Heart right ventricle (tissue), 16 donors: Measurements from ENCODE around the gene RTN4R. TPM values are rescaled to one million over a fixed set of nuclear protein-coding genes. Genes with fewer than 3 reads are reported as not detected.

ENCODE experiments used
- ATAC-seq, 8 donors: fragments of 200-7000 bp; cut with Tn5 transposase; one replicate each; pipeline ENCODE4 v1.9.1; 2020; ENCODE audit warnings: mild to moderate bottlenecking in 8 of 8, moderate library complexity in 8 of 8, moderate number of reproducible peaks in 1 of 8
- DNase-seq, 2 donors: peaks; one replicate each; pipeline ENCODE4 v3.0.0-alpha.2; 2020
- H3K27ac ChIP-seq, 10 donors: fragments of 200-600 bp; sonication (generic) in 2 of 10; one replicate each; pipeline versions ENCODE4 v1.5.0 to v1.8.0; 2020 to 2022; ENCODE audit warnings: mild to moderate bottlenecking in 3 of 10
- H3K27me3 ChIP-seq, 7 donors: fragments of 200-600 bp; one replicate each; pipeline ENCODE4 v1.8.0; 2021 to 2022; ENCODE audit warnings: mild to moderate bottlenecking in 2 of 7
- H3K36me3 ChIP-seq, 9 donors: fragments of 200-600 bp; sonication (generic) in 1 of 9; one replicate each; pipeline versions ENCODE4 v1.5.0 to v1.8.0; 2020 to 2022; ENCODE audit warnings: mild to moderate bottlenecking in 2 of 9
- H3K4me1 ChIP-seq, 9 donors: fragments of 200-600 bp; sonication (generic) in 1 of 9; one replicate each; pipeline versions ENCODE4 v1.5.0 to v1.8.0; 2020 to 2022; ENCODE audit warnings: mild to moderate bottlenecking in 4 of 9
- H3K4me3 ChIP-seq, 10 donors: fragments of 200-600 bp; sonication (generic) in 2 of 10; one replicate each; pipeline versions ENCODE4 v1.5.0 to v1.8.0; 2020 to 2022; ENCODE audit warnings: mild to moderate bottlenecking in 7 of 10, moderate library complexity in 2 of 10
- H3K9me3 ChIP-seq, 11 donors: fragments of 200-600 bp in 10 of 11; sonication (generic) in 2 of 11; one replicate each; pipeline versions ENCODE4 v1.5.0 to v1.8.0; 2013 to 2022; ENCODE audit warnings: mild to moderate bottlenecking in 2 of 11, control low read depth in 1 of 11, moderate library complexity in 1 of 11
- CTCF ChIP-seq, 9 donors: fragments of 200-600 bp; sonication (generic) in 2 of 9; IDR thresholded peaks; one replicate each; pipeline versions ENCODE4 v1.5.0 to v1.8.0; 2021 to 2022; ENCODE audit warnings: antibody characterized with exemption in 9 of 9, mild to moderate bottlenecking in 5 of 9, moderate library complexity in 1 of 9
- WGBS, 2 donors: extraction: QIAGEN DNeasy Blood & Tissue Kit; methylation state at CpG; one replicate each; pipeline ENCODE4 v1.1.7; 2013; ENCODE audit warnings: inconsistent platforms in 1 of 2; 5-methylcytosine and 5-hydroxymethylcytosine counted together
- intact Hi-C, 10 donors: fragments of 100-400 bp; cut with DNase I; formaldehyde crosslinking; loops; one replicate each; pipeline versions ENCODE4 v1.11.1 to v1.14.2; 2022
- polyA plus RNA-seq, 2 donors: library from polyadenylated mRNA; stranded (reverse); fragments of 200-250 nt; gene quantifications; one replicate each; pipeline ENCODE4 v1.2.3, GENCODE V29; 2013
- total RNA-seq, 10 donors: library from RNA; stranded (reverse); fragmentation: NEBNext Ultra II Directional in 3 of 10; extraction: Animal tissue kit (Norgen Biotek cat#: 25700) in 3 of 10; gene quantifications; one replicate each; pipeline versions ENCODE4 v1.2.1 to v1.2.4, GENCODE V29; 2021 to 2023
- donor health status: Arrhythmogenic right ventricular cardiomyopathy.
- donor health status: ischemic (EF 13 %, LVEDD 7.1; RV severe dilation, severe dysfunction).
- donor health status: healthy with polysubstance abuse.
- donor health status: DM: no; HTN: yes; CAD: no.
- donor health status: DM: no; HTN: no; CAD: no.
- donor health status: ischemic (EF 25% LVEDD 6.9; RV normal size, moderate dysfunction).
- donor health status: ischemic (EF 25% LVEDD 5.7; RV mildly dilated, moderate dysfunction).
- donor health status: healthy.
- donor health status: DM: yes; HTN: yes; CAD: no.
- donor health status: Ischemic cardiomyopathy.
- donor health status: ischemic (EF 35%, LVEDD 5.7; RV mildly dilated, moderate dysfunction).
- donor health status: nonischemic (EF 11% LVEDD 7.7; RV severe dilation, severe dysfunction).
- donor health status: DM: yes; HTN: yes; CAD: no.
- donor health status: PGD.
- donor health status: ischemic (EF 29% LVEDD 5.4; RV normal size, mild dysfunction).
- donor health status: nonischemic (EF 23%, LVEDD 6.1; RV moderate dilation, normal function).

Gene RTN4R
- total and polyA plus RNA-seq, 12 donors = 0.56 to 2.5 (median 0.93) TPM

GRCh38 chr22:20237480-20238440 lies 30.4 kb downstream of the RTN4R start:
- Histone ChIP-seq H3K9me3 (no peaks in the 10 kb centered on the region), H3K4me1 (peaks cover 26 to 49% (median 36%) of the 10 kb centered on the region in 9 donors), H3K27me3 (no peaks in the 10 kb centered on the region), H3K4me3 (no peak overlapping the region), H3K27ac (peak overlapping the region in 6 of 10 donors; percentile 64 to 91 (median 82)), H3K36me3 (no peaks in the 10 kb centered on the region)
- 83 to 85% methylated on average over 28 of the region's 28 CpGs for WGBS, 2 donors
- no peak for TF ChIP-seq CTCF (IDR thresholded peaks at IDR 0.05)
- no peak for DNase-seq
- intact Hi-C loops = loop anchor here in 1 of 10 donors (5.0 kb wide), 1 partner anchor 60 kb away; no protein-coding TSS in a partner anchor
- ATAC-seq = no peak

- no peak for ATAC-seq
- DNase-seq = no peak
- no peak for TF ChIP-seq CTCF (IDR thresholded peaks at IDR 0.05)
- Histone ChIP-seq H3K9me3 (no peaks in the 10 kb centered on the region), H3K4me3 (no peak overlapping the region), H3K36me3 (no peaks in the 10 kb centered on the region), H3K27ac (no peak overlapping the region), H3K4me1 (peaks cover 22 to 33% (median 29%) of the 10 kb centered on the region in 9 donors), H3K27me3 (no peaks in the 10 kb centered on the region)
- 86 to 87% methylated on average over 11 of the region's 11 CpGs for WGBS, 2 donors
- intact Hi-C loops = loop anchor here in 1 of 10 donors (5.0 kb wide), 1 partner anchor 59 kb away; no protein-coding TSS in a partner anchor
Observed at GRCh38 chr22:20236052-20236717, 31.9 kb downstream of the RTN4R start.

- no peak for ATAC-seq
- no peaks in the 10 kb centered on the region for H3K36me3 ChIP-seq
- no peak for TF ChIP-seq CTCF (IDR thresholded peaks at IDR 0.05)
- no peak overlapping the region for H3K4me3 ChIP-seq
- H3K9me3 ChIP-seq = no peaks in the 10 kb centered on the region
- 87 to 90% methylated on average over 24 of the region's 24 CpGs for WGBS, 2 donors
- H3K27ac ChIP-seq = no peak overlapping the region
- intact Hi-C loops = loop anchor here in 1 of 10 donors (5.0 kb wide), 1 partner anchor 58 kb away; no protein-coding TSS in a partner anchor
- DNase-seq = no peak
- peaks cover 18 to 28% (median 24%) of the 10 kb centered on the region in 9 donors for H3K4me1 ChIP-seq
- no peaks in the 10 kb centered on the region for H3K27me3 ChIP-seq
Observed at GRCh38 chr22:20235389-20235991, 32.6 kb downstream of the RTN4R start.
